Upper lobe of left lung (tissue), 6 donors: ENCODE data around the gene FBF1. TPM values are rescaled to one million over a fixed set of nuclear protein-coding genes. Genes with fewer than 3 reads are reported as not detected.

Experiments used
- ATAC-seq, 2 donors: fragments of 200-7000 bp; cut with Tn5 transposase; one replicate each; pipeline ENCODE4 v1.9.1; 2022; ENCODE audit warnings: mild to moderate bottlenecking in 2 of 2, moderate library complexity in 2 of 2; ENCODE audit not compliant: low FRiP score in 2 of 2
- DNase-seq, 2 donors: peaks; one replicate each; pipeline ENCODE4 v3.0.0-alpha.2; 2019 to 2020
- H3K27ac ChIP-seq, 4 donors: fragments of 200-600 bp; sonication (generic); one replicate each; pipeline ENCODE4 v1.5.1; 2016 to 2019
- H3K27me3 ChIP-seq, 4 donors: fragments of 200-600 bp; sonication (generic); one replicate each; pipeline ENCODE4 v1.5.1; 2017 to 2019
- H3K36me3 ChIP-seq, 4 donors: fragments of 200-600 bp; sonication (generic); one replicate each; pipeline ENCODE4 v1.5.1; 2016 to 2019
- H3K4me1 ChIP-seq, 4 donors: fragments of 200-600 bp; sonication (generic); one replicate each; pipeline ENCODE4 v1.5.1; 2018 to 2019
- H3K4me3 ChIP-seq, 4 donors: fragments of 200-600 bp; sonication (generic); one replicate each; pipeline ENCODE4 v1.5.1; 2017 to 2019; ENCODE audit warnings: mild to moderate bottlenecking in 2 of 4, moderate library complexity in 1 of 4
- H3K9me3 ChIP-seq, 4 donors: fragments of 200-600 bp; sonication (generic); one replicate each; pipeline ENCODE4 v1.5.1; 2018 to 2019
- CTCF ChIP-seq, 6 experiments: fragments of 450-650 bp in 4 of 6; fragments of 200-600 bp in 2 of 6; sonication (generic) in 2 of 6; IDR thresholded peaks; one replicate each; pipeline ENCODE4 v1.5.1; 2016 to 2019; ENCODE audit warnings: antibody characterized with exemption in 6 of 6
- EP300 ChIP-seq, 4 donors: sonication (generic); formaldehyde crosslinking; IDR thresholded peaks; one replicate each; pipeline ENCODE4 v1.5.1; 2017; ENCODE audit warnings: antibody characterized with exemption in 4 of 4, control low read depth in 2 of 4
- POLR2A ChIP-seq, 4 donors: fragments of 450-650 bp; IDR thresholded peaks; one replicate each; pipeline ENCODE4 v1.5.1; 2016 to 2017; ENCODE audit warnings: antibody characterized with exemption in 4 of 4, mild to moderate bottlenecking in 2 of 4
- POLR2AphosphoS5 ChIP-seq, 2 donors: sonication (generic); formaldehyde crosslinking; IDR thresholded peaks; one replicate each; pipeline ENCODE4 v1.5.1; 2017; ENCODE audit warnings: antibody characterized with exemption in 2 of 2
- WGBS, 2 donors: methylation state at CpG; one replicate each; pipeline ENCODE4 v1.1.5; 2017 to 2018; 5-methylcytosine and 5-hydroxymethylcytosine counted together
- total RNA-seq, 6 donors: library from RNA; depleted of rRNA in 4 of 6; stranded (reverse); fragments of >200 nt in 4 of 6; gene quantifications; one replicate each; pipeline versions ENCODE4 v1.1.0 to v1.2.1, GENCODE V29; 2016 to 2021
- donor health status: DM: no; HTN: no; CAD: no; lungs with moderate emphysema.
- donor health status: DM: no; HTN: yes; CAD: no; lungs with severe emphysema.

FBF1 gene
- total RNA-seq, 6 donors from 2014 or later = 9.3 to 66.0 (median 14.3) TPM

DNA sequence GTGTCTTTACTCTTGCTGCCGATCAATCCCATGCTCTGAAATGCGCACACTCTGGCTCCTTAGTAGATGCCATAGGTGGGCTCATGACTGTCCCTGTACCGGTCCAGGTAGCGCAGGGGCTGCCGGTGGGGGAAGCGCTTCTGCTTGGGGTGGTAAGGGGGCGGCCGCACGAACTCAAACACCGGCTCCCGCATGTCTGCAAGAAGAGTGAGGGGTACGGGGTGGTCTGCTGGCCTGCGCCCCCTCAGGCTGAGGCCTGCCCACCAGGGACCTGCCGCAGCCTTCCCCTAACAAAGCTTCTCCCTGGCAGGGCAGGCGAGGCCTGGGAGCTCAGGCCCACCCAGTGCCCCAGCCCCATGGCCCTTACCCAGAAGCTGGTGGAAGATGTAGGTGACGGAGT lies 42.1 kb downstream of the FBF1 start:
- Histone ChIP-seq H3K36me3 (peaks cover 16 to 58% (median 47%) of the 10 kb centered on the region in 4 donors), H3K4me3 (no peak overlapping the region), H3K27ac (no peak overlapping the region), H3K9me3 (no peaks in the 10 kb centered on the region), H3K27me3 (no peaks in the 10 kb centered on the region), H3K4me1 (peaks cover 28 to 40% (median 29%) of the 10 kb centered on the region in 4 donors)
- TF ChIP-seq EP300 (IDR thresholded peaks at IDR 0.05) (no peak), POLR2AphosphoS5 (IDR thresholded peaks at IDR 0.05) (no peak), POLR2A (IDR thresholded peaks at IDR 0.05) (no peak), CTCF (IDR thresholded peaks at IDR 0.05) (no peak)
- DNase-seq = peak in 1 of 2 donors; percentile 64
- WGBS, 2 donors = 95 to 100% methylated on average over 11 to 16 of the region's 16 CpGs
- ATAC-seq = no peak

DNA sequence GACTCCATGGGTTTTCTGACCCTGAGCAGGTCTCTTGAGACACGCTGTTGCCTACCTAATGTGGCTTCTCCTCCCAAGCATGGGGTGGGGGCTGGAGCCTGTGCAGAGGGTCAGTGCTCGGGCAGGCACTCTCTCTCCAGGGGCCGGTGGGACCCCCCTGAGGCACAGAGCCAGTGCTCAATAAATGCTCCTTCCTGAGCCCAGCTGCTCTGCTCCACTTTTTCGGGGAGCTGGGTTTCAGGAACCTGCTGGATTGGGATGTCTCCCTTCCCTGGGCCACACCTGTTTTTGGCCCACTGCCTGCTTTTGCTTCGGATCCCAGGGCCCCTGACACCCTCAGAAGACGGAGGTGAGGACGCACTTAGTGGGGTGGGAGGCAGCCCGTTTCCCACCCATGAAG lies 42.8 kb downstream of the FBF1 start:
- no peak for ATAC-seq
- H3K9me3 ChIP-seq = no peaks in the 10 kb centered on the region
- WGBS, 2 donors = 88 to 93% methylated on average over 8 of the region's 8 CpGs
- peaks cover 22 to 35% (median 24%) of the 10 kb centered on the region in 4 donors for H3K4me1 ChIP-seq
- no peak for TF ChIP-seq EP300 (IDR thresholded peaks at IDR 0.05)
- no peak for TF ChIP-seq POLR2A (IDR thresholded peaks at IDR 0.05)
- TF ChIP-seq POLR2AphosphoS5 (IDR thresholded peaks at IDR 0.05) = no peak
- no peak for TF ChIP-seq CTCF (IDR thresholded peaks at IDR 0.05)
- H3K27ac ChIP-seq = no peak overlapping the region
- no peaks in the 10 kb centered on the region for H3K27me3 ChIP-seq
- H3K4me3 ChIP-seq = no peak overlapping the region
- H3K36me3 ChIP-seq = peaks cover 16 to 55% (median 47%) of the 10 kb centered on the region in 4 donors
- peak in 1 of 2 donors; percentile 13 for DNase-seq

- Histone ChIP-seq H3K9me3 (no peaks in the 10 kb centered on the region), H3K4me1 (peaks cover 21 to 34% (median 24%) of the 10 kb centered on the region in 4 donors), H3K27ac (peak overlapping the region; percentile 90 to 94 (median 94)), H3K36me3 (peaks cover 16 to 52% (median 44%) of the 10 kb centered on the region in 4 donors), H3K27me3 (no peaks in the 10 kb centered on the region), H3K4me3 (peak overlapping the region; percentile 26 to 97 (median 76))
- ATAC-seq (peak in 1 of 2 donors; percentile 0), DNase-seq (peak in 1 of 2 donors; percentile 26)
- no peak for TF ChIP-seq CTCF (IDR thresholded peaks at IDR 0.05)
- TF ChIP-seq EP300 (IDR thresholded peaks at IDR 0.05) = no peak
- no peak for TF ChIP-seq POLR2A (IDR thresholded peaks at IDR 0.05)
- no peak for TF ChIP-seq POLR2AphosphoS5 (IDR thresholded peaks at IDR 0.05)
- 61 to 76% methylated on average over 14 to 25 of the region's 37 CpGs for WGBS, 2 donors
Observed at GRCh38 chr17:75897160-75898019, 43.5 kb downstream of the FBF1 start.

- H3K36me3 ChIP-seq = peaks cover 16 to 52% (median 44%) of the 10 kb centered on the region in 4 donors
- peak in 5 of 6 experiments; percentile 46 to 71 (median 61) for TF ChIP-seq CTCF (IDR thresholded peaks at IDR 0.05)
- TF ChIP-seq POLR2A (IDR thresholded peaks at IDR 0.05) = peak in 3 of 4 donors; percentile 69 to 92 (median 72)
- TF ChIP-seq POLR2AphosphoS5 (IDR thresholded peaks at IDR 0.05) = peak; percentile 60 to 77
- no peak for TF ChIP-seq EP300 (IDR thresholded peaks at IDR 0.05)
- no peaks in the 10 kb centered on the region for H3K27me3 ChIP-seq
- ATAC-seq (peak; percentile 81 to 93), DNase-seq (peak; percentile 84 to 97)
- no peaks in the 10 kb centered on the region for H3K9me3 ChIP-seq
- H3K4me3 ChIP-seq = peak within 1 kb of the TSS; percentile 26 to 97 (median 76)
- WGBS, 2 donors = 0% methylated on average over 13 of the region's 102 CpGs; no CpG with 5 or more reads in 1 of the 2 donors
- H3K4me1 ChIP-seq = peaks cover 21 to 34% (median 24%) of the 10 kb centered on the region in 4 donors
- H3K27ac ChIP-seq = peak within 1 kb of the TSS; percentile 90 to 94 (median 94)
Observed at GRCh38 chr17:75896415-75897159, 44.3 kb downstream of the FBF1 start, which contains the start of gene TRIM65. TRIM65 (minus strand) TSS chr17:75896951; CDS start chr17:75896937, 14 bp downstream.
